D721Med (cell line): ENCODE data around the gene PPP1R12A.

ENCODE experiments used
- DNase-seq: peaks from one replicate; pipeline ENCODE4 v3.0.0; 2011; ENCODE audit warnings: low spot score; ENCODE audit not compliant: insufficient read length
- FAIRE-seq: peaks from 2 replicates; lab custom pipeline; 2011; peaks lifted over from hg19 to GRCh38; lab: Jason Lieb, UNC
- CTCF ChIP-seq: IDR thresholded peaks from 2 replicates; pipeline ENCODE4 v1.5.1; 2012; ENCODE audit warnings: mild to moderate bottlenecking, control low read depth; ENCODE audit not compliant: insufficient read depth; ENCODE audit errors: missing control alignments

Gene PPP1R12A

GRCh38 chr12:79935624-79936345 is 888 bp upstream of the PPP1R12A start:
- DNase-seq (no peak), FAIRE-seq (no peak)
- TF ChIP-seq CTCF = no peak

DNA sequence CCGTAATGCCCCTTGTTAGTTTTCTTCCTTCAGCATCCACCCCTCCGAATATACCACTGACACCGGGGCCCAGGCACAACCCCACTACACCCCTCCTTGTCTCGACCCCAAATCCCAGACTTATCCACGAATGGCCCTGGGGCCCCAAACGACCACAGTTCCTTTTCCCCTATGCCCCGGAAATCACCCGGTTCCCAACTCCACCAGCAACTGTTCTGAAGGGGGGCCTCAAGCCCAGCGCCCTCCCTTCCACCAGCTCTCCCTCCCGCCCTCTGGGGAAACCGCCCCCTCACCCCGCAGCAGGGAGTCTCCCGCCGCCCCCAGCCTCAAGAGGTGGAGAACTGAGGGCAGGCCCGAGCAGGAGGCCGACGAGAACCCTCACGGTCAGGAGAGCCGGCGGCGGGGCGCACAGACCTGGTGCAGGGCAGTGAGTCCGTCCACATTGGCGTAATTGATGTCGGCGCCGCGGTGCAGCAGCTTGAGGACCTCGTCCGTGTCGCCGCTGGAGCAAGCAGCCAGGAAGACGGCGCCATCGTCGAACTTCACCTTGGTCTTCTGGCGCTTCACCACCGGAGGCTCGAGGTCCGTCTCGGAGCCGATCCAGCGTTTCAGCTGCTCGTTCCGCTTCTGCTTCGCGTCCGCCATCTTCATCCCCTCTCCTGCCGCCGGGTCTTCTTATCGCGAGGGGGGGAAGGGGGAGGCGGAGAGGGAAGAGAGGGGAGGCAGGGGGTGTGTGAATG is 446 bp downstream of the PPP1R12A start:
- DNase-seq (no peak), FAIRE-seq (no peak)

DNA sequence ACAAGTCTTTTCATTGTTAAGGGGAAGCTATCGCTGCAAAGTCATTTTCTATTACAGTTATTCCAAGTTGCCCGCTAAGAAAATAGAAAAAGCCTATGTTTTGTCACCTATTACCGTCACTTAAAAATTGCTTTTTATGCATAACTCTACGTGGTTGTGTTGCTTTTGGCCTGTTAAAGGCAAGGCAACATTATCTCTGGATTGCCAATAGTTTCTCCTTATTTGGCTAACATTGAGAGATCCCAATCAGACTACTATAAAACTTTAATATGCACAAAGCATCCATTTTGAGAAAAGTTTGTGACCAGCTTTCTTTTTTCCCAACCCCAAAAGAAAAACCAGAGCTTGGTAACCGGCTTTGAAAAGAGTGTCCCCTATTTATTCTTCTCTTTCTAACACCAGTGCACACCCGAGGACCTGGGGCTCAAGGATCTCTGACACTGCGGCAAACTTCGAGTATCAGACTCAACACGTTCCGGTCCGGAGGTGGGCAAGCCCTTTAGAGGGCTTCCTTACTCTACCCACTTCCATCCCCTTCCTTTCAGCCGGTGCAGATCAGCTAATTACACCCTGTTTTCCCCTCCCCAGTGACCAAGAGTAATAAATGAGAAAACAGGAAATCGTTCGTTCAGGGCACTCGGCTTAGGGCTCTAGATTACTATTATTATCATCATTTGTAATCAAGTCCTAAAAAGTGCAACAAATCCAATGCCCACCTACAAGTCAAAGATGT is 1.2 kb downstream of the PPP1R12A start:
- no peak for DNase-seq
- no peak for TF ChIP-seq CTCF
- FAIRE-seq = no peak

More for the DNA sequence above, 446 bp downstream of the PPP1R12A start:
- no peak for TF ChIP-seq CTCF

GRCh38 chr12:79933043-79933442 is 1.9 kb downstream of the PPP1R12A start:
- no peak for TF ChIP-seq CTCF
- FAIRE-seq (no peak), DNase-seq (no peak)

DNA sequence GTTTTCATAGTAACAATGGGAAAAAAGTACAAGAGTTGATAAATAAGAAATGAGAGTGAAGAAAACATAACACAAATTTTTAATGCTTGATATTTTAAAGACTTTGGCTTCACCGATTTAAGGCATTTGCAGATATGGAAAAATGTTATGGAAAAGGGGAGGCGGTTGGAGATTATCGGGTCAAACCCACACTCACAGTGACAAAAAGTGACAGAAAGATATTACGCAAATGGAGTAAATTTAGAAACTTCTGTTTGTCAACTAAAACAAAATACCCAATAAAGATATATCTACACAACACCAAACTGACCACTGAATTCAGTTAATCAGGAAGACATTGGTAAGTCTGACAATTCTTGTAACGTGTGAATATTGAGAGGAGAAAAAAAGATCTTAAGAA is 2.5 kb downstream of the PPP1R12A start:
- no peak for TF ChIP-seq CTCF
- FAIRE-seq = no peak

GRCh38 chr12:79929065-79929464 is 5.8 kb downstream of the PPP1R12A start:
- no peak for TF ChIP-seq CTCF
- DNase-seq = no peak
- FAIRE-seq = no peak

More for the DNA sequence above, 2.5 kb downstream of the PPP1R12A start:
- DNase-seq = no peak
